ENCODE data around the gene PPM1D. TPM values are rescaled to one million over a fixed set of nuclear protein-coding genes. Genes with fewer than 3 reads are reported as not detected.

The PPM1D gene
- total and polyA plus RNA-seq, 2 experiments from 2014 or later = 7.8 to 13.3 TPM

- no peak for TF ChIP-seq ZNF462 (CRISPR knock-in tag; IDR thresholded peaks at IDR 0.05)
- TF ChIP-seq POLR2AphosphoS5 (IDR thresholded peaks at IDR 0.05; ENCODE audit: low read depth) = no peak
- TF ChIP-seq STAT1 (IDR thresholded peaks at IDR 0.05; ENCODE audit: unreplicated experiment) = no peak
- no peak for TF ChIP-seq JUNB (IDR thresholded peaks at IDR 0.05; ENCODE audit: unreplicated experiment)
- TF ChIP-seq NANOG (IDR thresholded peaks at IDR 0.05; ENCODE audit: borderline replicate concordance) = no peak
- TF ChIP-seq ZNF331 (CRISPR knock-in tag; IDR thresholded peaks at IDR 0.05; ENCODE audit: low read depth) = no peak
- TF ChIP-seq CREB1 (CRISPR knock-in tag; IDR thresholded peaks at IDR 0.05; ENCODE audit: low read depth) = no peak
- no peak for TF ChIP-seq CTCF (conservative IDR thresholded peaks at IDR 0.05; ENCODE audit: low read depth in 2 of 2)
- TF ChIP-seq, protein P1, sequence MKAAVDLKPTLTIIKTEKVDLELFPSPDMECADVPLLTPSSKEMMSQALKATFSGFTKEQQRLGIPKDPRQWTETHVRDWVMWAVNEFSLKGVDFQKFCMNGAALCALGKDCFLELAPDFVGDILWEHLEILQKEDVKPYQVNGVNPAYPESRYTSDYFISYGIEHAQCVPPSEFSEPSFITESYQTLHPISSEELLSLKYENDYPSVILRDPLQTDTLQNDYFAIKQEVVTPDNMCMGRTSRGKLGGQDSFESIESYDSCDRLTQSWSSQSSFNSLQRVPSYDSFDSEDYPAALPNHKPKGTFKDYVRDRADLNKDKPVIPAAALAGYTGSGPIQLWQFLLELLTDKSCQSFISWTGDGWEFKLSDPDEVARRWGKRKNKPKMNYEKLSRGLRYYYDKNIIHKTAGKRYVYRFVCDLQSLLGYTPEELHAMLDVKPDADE (IDR thresholded peaks at IDR 0.05) = no peak
Measured at GRCh38 chr17:60629120-60629519, 29.1 kb downstream of the PPM1D start (continued).

All from GM23338 (cell line).